ENCODE measurements around the gene ATG9B. TPM values are rescaled to one million over a fixed set of nuclear protein-coding genes. Genes with fewer than 3 reads are reported as not detected.

The ATG9B gene
- polyA plus RNA-seq, 1 of the 3 experiments (the other 2 are of a cell fraction): 0.67 TPM

- no peak overlapping the region; a peak in 1 of 4 replicates for H3K27ac ChIP-seq (ENCODE audit: low read depth in 2 of 2, low read length in 1 of 2)
- H3K36me3 ChIP-seq (replicated peaks in 1 of 2; ENCODE audit: control insufficient read depth in 1 of 2, insufficient read depth in 2 of 2, low read length in 1 of 2): no peaks in the 10 kb centered on the region
- TF ChIP-seq RCOR1 (IDR thresholded peaks at IDR 0.05; ENCODE audit: low read length) (no peak), ZBTB33 (IDR thresholded peaks at IDR 0.05; ENCODE audit: borderline replicate concordance, low read depth) (no peak), NFIC (IDR thresholded peaks at IDR 0.05; ENCODE audit: borderline replicate concordance) (no peak), PBX3 (IDR thresholded peaks at IDR 0.05) (no peak), POLR2AphosphoS5 (IDR thresholded peaks at IDR 0.05; ENCODE audit: low read depth, low read length) (no peak), GABPA (IDR thresholded peaks at IDR 0.05; ENCODE audit: low read depth) (no peak), TEAD4 (IDR thresholded peaks at IDR 0.05; ENCODE audit: borderline replicate concordance, insufficient read depth) (no peak), CTCF (IDR thresholded peaks at IDR 0.05) (no peak), FOXJ3 (CRISPR knock-in tag; IDR thresholded peaks at IDR 0.05) (no peak), GATA2 (CRISPR knock-in tag; IDR thresholded peaks at IDR 0.05) (no peak), TAF1 (IDR thresholded peaks at IDR 0.05; ENCODE audit: borderline replicate concordance, low read depth, low read length) (no peak), CHD2 (IDR thresholded peaks at IDR 0.05; ENCODE audit: low read length, partially characterized antibody) (no peak)
- no peak overlapping the region for H2AFZ ChIP-seq (ENCODE audit: low read depth)
- H3K4me3 ChIP-seq (ENCODE audit: low read depth in 2 of 2, low read length in 1 of 2): no peak overlapping the region
- no peaks in the 10 kb centered on the region for H3F3A ChIP-seq (replicated peaks; ENCODE audit: insufficient read depth)
- no peak overlapping the region for H3K4me2 ChIP-seq
- 0 out of 2 replicates have a peak, but pooled peaks cover 5% of the 10 kb centered on the region for H3K27me3 ChIP-seq (ENCODE audit: insufficient read depth)
- peaks cover 0 to 14% of the 10 kb centered on the region in 2 experiments; a peak in 1 of 4 replicates for H3K4me1 ChIP-seq (ENCODE audit: control insufficient read depth in 1 of 2, insufficient read depth in 2 of 2, low read depth in 1 of 2, low read length in 1 of 2)
- no peak overlapping the region for H3K9ac ChIP-seq
- no peaks in the 10 kb centered on the region for H3K79me2 ChIP-seq (ENCODE audit: insufficient read depth)
- peak; percentile 71 for DNase-seq
- POLR2A ChIA-PET: interaction anchor here (0.9 to 1.0 kb wide), 2 partner anchors 10 to 35 kb away, joined by 3 read pairs; no protein-coding TSS in a partner anchor
- H3K9me2 ChIP-seq: no peaks in the 10 kb centered on the region
- 79% methylated on average over 3 of the region's 7 CpGs for WGBS (ENCODE audit: low lambda C conversion rate)
- CTCF ChIA-PET: interaction anchor here (0.7 to 11.3 kb wide), 12 partner anchors 9 to 240 kb away, joined by 3 to 151 read pairs (median 10); partner anchors contain the start of genes ATG9B, GBX1 and NOS3
- H3K9me3 ChIP-seq: no peaks in the 10 kb centered on the region
- H4K20me1 ChIP-seq (ENCODE audit: insufficient read depth): no peaks in the 10 kb centered on the region
These were observed 16.8 kb downstream of the ATG9B start for GRCh38 chr7:151007469-151007898.
